Endothelial cell of umbilical vein (primary cell): ENCODE data around the gene TAS2R41. TPM values are rescaled to one million over a fixed set of nuclear protein-coding genes. Genes with fewer than 3 reads are reported as not detected.

Experiments used
- BruUV-seq: library from RNA; stranded (reverse); fragments of 400-500 nt; replicated peaks from 2 replicates; lab custom pipeline; 2021; lab: Mats Ljungman, UMichigan
- CTCF ChIA-PET: fragments of 300-600, 350-600 bp; sonication (Branson Sonifier 250); formaldehyde crosslinking; loops from one replicate; lab custom pipeline; 2021; ENCODE audit warnings: antibody characterized with exemption, inconsistent platforms; lab: Charles Lee
- POLR2A ChIA-PET: fragments of 300-600, 350-600 bp; sonication (Branson Sonifier 250); formaldehyde crosslinking; loops from one replicate; lab custom pipeline; 2021; ENCODE audit warnings: antibody characterized with exemption, inconsistent platforms; lab: Charles Lee
- DNase-seq: peaks from one replicate; pipeline ENCODE4 v3.0.0-alpha.2; 2011; ENCODE audit warnings: low read depth, low spot score
- FAIRE-seq: peaks from 2 replicates; lab custom pipeline; 2011; peaks lifted over from hg19 to GRCh38; lab: Jason Lieb, UNC
- H2AFZ ChIP-seq: 2 replicates; pipeline ENCODE4 v1.6.0; 2012; ENCODE audit warnings: low read depth, low read length, control low read depth, inconsistent platforms
- H3K27ac ChIP-seq: 2 replicates; pipeline ENCODE4 v1.5.1; 2011; ENCODE audit warnings: low read depth, mild to moderate bottlenecking, control low read depth, low read length, moderate library complexity; ENCODE audit not compliant: insufficient read depth
- H3K27me3 ChIP-seq, 2 experiments: 2 replicates each; pipeline versions ENCODE4 v1.6.0 to v1.6.1; 2011; ENCODE audit warnings: low read length in 2 of 2, mixed read lengths in 1 of 2; ENCODE audit not compliant: control insufficient read depth in 2 of 2, insufficient read depth in 2 of 2
- H3K36me3 ChIP-seq, 2 experiments: 2 replicates in 1 of 2; 3 replicates in 1 of 2; pipeline ENCODE4 v1.5.1; 2011; ENCODE audit warnings: low read length in 2 of 2, mild to moderate bottlenecking in 1 of 2, moderate library complexity in 1 of 2; ENCODE audit not compliant: control insufficient read depth in 2 of 2, insufficient read depth in 2 of 2; ENCODE audit errors: extremely low read depth in 1 of 2
- H3K4me1 ChIP-seq: 3 replicates; pipeline ENCODE4 v1.5.1; 2011; ENCODE audit warnings: mild to moderate bottlenecking, low read length; ENCODE audit not compliant: control insufficient read depth, insufficient read depth; ENCODE audit errors: extremely low read depth
- H3K4me2 ChIP-seq: 2 replicates; pipeline ENCODE4 v1.6.1; 2011; ENCODE audit warnings: low read length, control low read depth, mixed read lengths; ENCODE audit not compliant: insufficient read depth
- H3K4me3 ChIP-seq, 3 experiments: fragments of 200-600 bp in 1 of 3; sonication (generic), shearing (Covaris generic) in 1 of 3; replicated peaks in 1 of 3; 2 replicates each; pipeline ENCODE4 v1.5.1; 2011 to 2016; ENCODE audit warnings: control low read depth in 3 of 3, low read length in 3 of 3, mild to moderate bottlenecking in 2 of 3, inconsistent platforms in 1 of 3, low read depth in 1 of 3, moderate library complexity in 1 of 3; ENCODE audit not compliant: insufficient read depth in 1 of 3
- H3K79me2 ChIP-seq: 2 replicates; pipeline ENCODE4 v1.6.0; 2012; ENCODE audit warnings: low read length, inconsistent platforms; ENCODE audit not compliant: control insufficient read depth, insufficient read depth
- H3K9ac ChIP-seq: replicated peaks from 2 replicates; pipeline ENCODE3; 2011; ENCODE audit warnings: low read length, control low read depth; ENCODE audit not compliant: insufficient read depth; ENCODE audit errors: extremely low read depth
- H3K9me1 ChIP-seq: replicated peaks from 3 replicates; pipeline ENCODE4 v1.6.0; 2011; ENCODE audit warnings: mild to moderate bottlenecking, low read length; ENCODE audit not compliant: control insufficient read depth, insufficient read depth; ENCODE audit errors: extremely low read depth
- H3K9me3 ChIP-seq: replicated peaks from 2 replicates; pipeline ENCODE4 v1.5.1; 2012; ENCODE audit warnings: low read length, inconsistent platforms; ENCODE audit not compliant: control insufficient read depth, insufficient read depth
- H4K20me1 ChIP-seq: replicated peaks from 2 replicates; pipeline ENCODE3; 2011; ENCODE audit warnings: mild to moderate bottlenecking, low read length; ENCODE audit not compliant: control insufficient read depth, insufficient read depth; ENCODE audit errors: extremely low read depth
- CTCF ChIP-seq, 2 donors: IDR thresholded peaks; 1 replicate in 1 of 2; 2 replicates in 1 of 2; pipeline ENCODE4 v1.5.1; 2011; ENCODE audit warnings: low read length in 2 of 2, mild to moderate bottlenecking in 2 of 2, moderate library complexity in 2 of 2, control low read depth in 1 of 2, inconsistent platforms in 1 of 2, low read depth in 1 of 2; ENCODE audit not compliant: insufficient read depth in 1 of 2; ENCODE audit errors: extremely low read depth in 1 of 2
- EZH2 ChIP-seq: IDR thresholded peaks from 2 replicates; pipeline ENCODE4 v1.6.1; 2012; ENCODE audit warnings: borderline replicate concordance, low read depth, mild to moderate bottlenecking, moderate library complexity, low read length, inconsistent platforms; ENCODE audit not compliant: severe bottlenecking
- FOS ChIP-seq: IDR thresholded peaks from 2 replicates; pipeline ENCODE4 v1.6.1; 2011; ENCODE audit warnings: mild to moderate bottlenecking, low read length, moderate library complexity, borderline replicate concordance; ENCODE audit not compliant: insufficient read depth
- GATA2 ChIP-seq: IDR thresholded peaks from 2 replicates; pipeline ENCODE4 v1.7.0; 2011; ENCODE audit warnings: low read depth, mild to moderate bottlenecking, moderate library complexity, mixed read lengths, low read length; ENCODE audit not compliant: insufficient read length, insufficient read depth
- JUN ChIP-seq: IDR thresholded peaks from 2 replicates; pipeline ENCODE4 v1.6.1; 2011; ENCODE audit warnings: borderline replicate concordance, low read depth; ENCODE audit not compliant: insufficient read length, insufficient read depth
- MAX ChIP-seq: IDR thresholded peaks from 2 replicates; pipeline ENCODE4 v1.6.1; 2011; ENCODE audit not compliant: insufficient read depth, insufficient read length
- MYC ChIP-seq: IDR thresholded peaks from one replicate; pipeline ENCODE4 v1.6.1; 2011; ENCODE audit warnings: mild to moderate bottlenecking, low read depth, low read length
- POLR2A ChIP-seq: IDR thresholded peaks from 2 replicates; pipeline ENCODE4 v1.6.1; 2012; ENCODE audit warnings: low read depth, mild to moderate bottlenecking, control low read depth, low read length
- POLR2AphosphoS5 ChIP-seq: IDR thresholded peaks from 2 replicates; pipeline ENCODE4 v1.6.1; 2012; ENCODE audit warnings: low read depth, mild to moderate bottlenecking, control low read depth, low read length, moderate library complexity; ENCODE audit not compliant: insufficient read depth
- dilution Hi-C: fragments of 300-500 bp; cut with MboI; formaldehyde crosslinking; loops from one replicate; pipeline ENCODE4 v1.15.0; 2019; ENCODE audit warnings: low sequenced_read_pairs; ENCODE audit not compliant: extremely low pct_ligation_motif_present
- intact Hi-C: fragments of 100-400 bp; cut with micrococcal nuclease; formaldehyde crosslinking; loops from one replicate; pipeline ENCODE4 v1.10.0; 2022
- polyA plus RNA-seq, 4 experiments: library from polyadenylated mRNA; depleted of rRNA in 3 of 4; stranded (reverse) in 3 of 4; unstranded in 1 of 4; fragments of >200 nt; gene quantifications; 2 replicates each; pipeline versions ENCODE4 v1.2.1 to v1.2.3, GENCODE V29; 2011 to 2012; ENCODE audit warnings: missing spikeins in 1 of 4
- total RNA-seq: library from RNA; stranded (reverse); gene quantifications from 2 replicates; pipeline ENCODE4 v1.2.3, GENCODE V29; 2021

TAS2R41 gene
- total and polyA plus RNA-seq, 2 donors (not counting 3 experiments of a cell fraction or from before 2014, with no cell fraction given), result not detected

DNA sequence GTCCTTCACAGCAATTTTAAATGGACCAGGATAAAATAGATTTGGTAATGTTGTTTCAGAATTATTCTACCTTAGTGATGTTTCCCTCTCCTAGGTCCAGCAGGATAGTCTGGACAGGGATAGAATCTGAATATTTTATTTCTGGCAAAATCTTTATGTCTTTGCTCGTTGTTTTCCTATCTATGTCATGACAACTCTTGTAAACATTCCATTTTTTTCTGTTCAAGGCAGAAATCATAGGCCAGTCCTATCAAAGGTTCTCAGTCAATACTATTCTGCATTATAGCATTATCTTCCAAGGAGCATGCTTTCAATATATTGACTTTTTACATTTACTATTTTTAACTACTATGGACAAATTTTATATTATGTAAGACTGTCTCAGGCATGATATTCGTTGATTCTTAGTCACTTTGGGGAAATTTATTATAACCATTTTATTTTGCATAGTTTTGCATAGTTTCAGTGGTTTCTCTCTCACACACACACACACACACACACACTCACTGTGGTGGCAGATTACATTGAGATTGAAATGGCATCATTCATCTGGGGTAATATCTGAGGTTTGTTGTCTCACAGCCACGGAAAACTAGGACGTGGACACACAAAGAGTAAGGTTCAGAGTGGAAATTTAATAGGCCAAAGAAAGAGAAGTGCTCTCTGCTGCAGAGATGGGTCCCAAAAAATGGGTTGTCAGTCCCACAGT, 17.2 kb upstream of the TAS2R41 start:
- BruUV-seq, result no TSS peak
- FAIRE-seq, result no peak

More for the DNA sequence above, 17.2 kb upstream of the TAS2R41 start:
- H3K79me2 ChIP-seq, result no peaks in the 10 kb centered on the region
- dilution Hi-C loops (no loop called here), intact Hi-C loops (no loop called here)
- CTCF ChIA-PET, result no interaction called here
- peaks cover 13% of the 10 kb centered on the region for H3K4me1 ChIP-seq
- TF ChIP-seq POLR2A, result no peak
- TF ChIP-seq EZH2, result no peak
- TF ChIP-seq MYC, result no peak
- TF ChIP-seq GATA2, result no peak
- no peak for TF ChIP-seq MAX
- TF ChIP-seq JUN, result no peak
- TF ChIP-seq POLR2AphosphoS5, result no peak
- no peak for TF ChIP-seq FOS
- TF ChIP-seq CTCF (IDR thresholded peaks at IDR 0.05; ENCODE audit: extremely low read depth in 1 of 2, insufficient read depth in 1 of 2, low read depth in 1 of 2, low read length in 2 of 2), result no peak
- no peak overlapping the region for H3K4me3 ChIP-seq
- no peak overlapping the region for H3K9ac ChIP-seq
- no peaks in the 10 kb centered on the region for H3K9me1 ChIP-seq
- H3K36me3 ChIP-seq, result no peaks in the 10 kb centered on the region
- no peak overlapping the region for H3K27ac ChIP-seq
- POLR2A ChIA-PET, result no interaction called here
- H3K9me3 ChIP-seq, result no peaks in the 10 kb centered on the region
- no peak overlapping the region for H2AFZ ChIP-seq
- H4K20me1 ChIP-seq, result no peaks in the 10 kb centered on the region
- no peak for DNase-seq
- no peaks in the 10 kb centered on the region for H3K27me3 ChIP-seq
- no peak overlapping the region for H3K4me2 ChIP-seq
